NCI-H187 treated with DMSO at 0.1 percent for 48 hours (cell line): ENCODE measurements around the gene NCLN.
"Not testable (repeated sequence)": the region's sequence is repeated elsewhere in the genome, so short reads cannot be mapped to it uniquely, and the experiment has no call there.

Source experiments
- DNase-seq: peaks from one replicate; lab custom pipeline; 2025; lab: John Stamatoyannopoulos, UW

The NCLN gene

DNA sequence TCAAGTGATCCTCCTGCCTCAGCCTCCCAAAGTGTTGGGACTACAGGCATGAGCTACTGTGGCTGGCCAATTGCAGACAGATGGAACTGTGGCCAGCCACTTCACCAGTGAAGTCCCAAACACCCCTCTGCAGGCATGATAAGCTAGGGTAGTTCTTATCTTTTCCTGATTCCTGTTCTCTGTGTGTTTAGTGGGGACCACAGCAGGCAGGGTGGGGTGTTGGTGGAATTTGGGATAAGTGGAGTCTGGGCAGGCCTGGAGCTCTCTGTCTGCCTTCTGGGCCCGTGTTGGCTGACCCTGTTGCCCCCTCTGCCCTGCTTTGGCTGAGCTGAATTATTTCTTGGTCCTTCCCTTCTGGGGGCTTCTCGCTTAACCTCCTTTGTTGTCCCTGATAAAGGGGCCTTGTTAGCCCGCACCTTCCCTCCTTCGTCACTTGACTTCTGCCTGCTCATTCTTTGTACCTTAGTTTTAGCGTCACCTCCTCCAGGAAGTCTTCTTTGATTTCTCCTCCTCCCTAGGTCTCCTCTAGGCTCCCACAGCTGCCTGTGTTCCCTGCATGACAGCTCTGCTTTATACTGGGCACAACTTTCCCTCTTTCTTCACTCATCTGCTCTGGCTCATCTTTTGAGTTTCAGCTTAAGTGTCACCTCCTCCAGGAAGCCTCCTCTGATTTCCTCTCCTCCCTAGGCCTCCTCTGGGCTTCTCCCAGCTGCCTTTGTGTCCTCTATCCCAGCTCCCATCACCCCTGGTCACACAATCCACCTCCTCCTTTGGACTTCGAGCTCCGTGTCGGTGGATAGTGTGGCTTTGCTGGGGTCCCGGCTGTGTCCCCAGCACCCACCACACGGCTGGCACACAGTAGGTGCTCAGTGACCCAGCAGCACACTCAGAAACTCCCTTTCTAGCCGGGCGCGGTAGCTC is 1.7 kb upstream of the NCLN start:
- DNase-seq: no peak

DNA sequence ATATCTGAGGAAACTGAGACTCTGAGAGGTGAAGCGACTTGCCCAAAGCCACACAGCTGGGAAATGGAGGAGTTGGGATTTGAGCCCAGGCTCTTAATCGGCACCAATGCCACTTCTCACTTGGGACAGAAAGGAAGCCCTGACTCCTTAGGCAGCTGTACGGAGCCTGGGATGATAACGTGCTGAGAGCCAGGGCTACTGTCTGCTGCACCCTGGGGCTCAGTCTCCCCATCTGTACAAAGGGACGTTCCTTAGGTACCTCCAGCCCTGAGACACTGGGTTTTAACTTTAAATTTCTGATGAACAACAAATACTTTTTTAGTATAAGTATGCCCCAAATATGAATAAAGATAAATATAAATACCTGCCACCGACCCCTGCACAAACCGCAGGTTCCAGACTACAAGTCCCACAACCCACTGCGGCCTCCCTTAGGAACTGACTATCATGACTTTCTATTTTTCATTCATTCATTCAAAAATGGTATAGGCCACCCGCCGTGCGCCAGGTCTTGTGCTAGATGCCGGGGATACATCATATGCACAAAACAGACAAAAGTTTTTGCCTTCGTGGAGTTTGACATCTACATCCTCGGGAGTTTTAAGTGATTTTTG is 776 bp upstream of the NCLN start:
- peak; percentile 84 for DNase-seq

DNA sequence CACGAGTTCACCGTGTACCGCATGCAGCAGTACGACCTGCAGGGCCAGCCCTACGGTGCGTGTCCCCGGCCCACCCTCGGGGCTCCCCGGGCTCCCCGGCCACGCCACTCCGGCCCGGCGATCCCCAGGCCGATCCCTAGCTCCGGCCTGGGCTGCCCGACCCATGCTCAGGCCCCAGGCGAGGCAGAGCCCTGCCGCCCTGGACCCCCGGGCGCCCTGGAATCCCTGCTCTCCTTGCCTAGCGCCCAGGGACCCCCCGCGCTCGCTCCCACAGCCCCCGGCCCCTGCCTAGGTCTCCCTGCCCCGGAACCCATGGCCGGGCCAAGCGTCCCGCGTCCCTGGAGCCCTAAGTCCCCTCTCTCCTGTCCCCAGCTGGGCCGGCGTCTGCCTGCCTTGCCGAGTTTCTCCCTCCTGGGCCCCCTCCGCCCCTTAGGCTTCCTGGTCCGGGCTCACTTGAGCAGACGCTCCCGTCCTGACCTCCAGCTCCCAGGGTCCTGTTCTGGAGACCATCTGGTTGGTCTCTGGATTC is 494 bp downstream of the NCLN start:
- no peak for DNase-seq

DNA sequence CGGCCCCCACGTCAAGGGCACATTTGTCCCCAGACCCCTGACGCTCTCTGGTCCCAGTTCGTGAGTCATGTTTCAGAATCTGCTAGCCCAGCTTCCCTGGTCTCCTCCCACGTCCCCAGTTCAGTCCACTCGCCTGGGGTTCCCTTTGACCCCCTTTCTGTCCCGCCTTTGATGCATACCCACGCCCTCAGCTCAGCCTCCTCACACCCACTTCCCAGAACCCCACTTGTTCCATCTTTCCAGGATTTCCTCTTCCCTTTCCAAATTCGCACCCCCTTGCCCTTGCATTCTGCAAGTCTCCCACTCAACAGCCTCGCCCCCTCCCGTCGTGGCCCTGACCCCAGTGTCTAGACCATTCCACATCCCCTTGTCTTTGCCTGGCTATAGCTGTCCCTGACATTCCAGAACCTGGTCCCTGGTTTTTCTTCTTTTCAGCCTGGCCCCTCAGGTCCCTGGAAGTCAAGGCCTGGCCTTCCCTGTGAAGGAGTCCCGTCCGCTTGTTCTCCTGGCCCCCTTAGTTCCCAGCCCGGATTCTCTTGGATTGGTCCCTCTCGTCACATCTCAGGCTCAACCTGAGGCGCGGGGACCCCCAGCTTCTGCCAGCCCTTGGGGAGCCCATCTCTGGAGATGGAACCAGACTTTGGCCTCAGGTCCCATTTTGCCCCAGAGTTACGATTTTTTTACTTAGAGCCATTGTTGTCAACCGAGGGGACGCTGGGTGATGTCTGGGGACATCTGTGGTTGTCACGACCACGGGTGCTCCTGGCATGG is 1.3 kb downstream of the NCLN start:
- DNase-seq: no peak

DNA sequence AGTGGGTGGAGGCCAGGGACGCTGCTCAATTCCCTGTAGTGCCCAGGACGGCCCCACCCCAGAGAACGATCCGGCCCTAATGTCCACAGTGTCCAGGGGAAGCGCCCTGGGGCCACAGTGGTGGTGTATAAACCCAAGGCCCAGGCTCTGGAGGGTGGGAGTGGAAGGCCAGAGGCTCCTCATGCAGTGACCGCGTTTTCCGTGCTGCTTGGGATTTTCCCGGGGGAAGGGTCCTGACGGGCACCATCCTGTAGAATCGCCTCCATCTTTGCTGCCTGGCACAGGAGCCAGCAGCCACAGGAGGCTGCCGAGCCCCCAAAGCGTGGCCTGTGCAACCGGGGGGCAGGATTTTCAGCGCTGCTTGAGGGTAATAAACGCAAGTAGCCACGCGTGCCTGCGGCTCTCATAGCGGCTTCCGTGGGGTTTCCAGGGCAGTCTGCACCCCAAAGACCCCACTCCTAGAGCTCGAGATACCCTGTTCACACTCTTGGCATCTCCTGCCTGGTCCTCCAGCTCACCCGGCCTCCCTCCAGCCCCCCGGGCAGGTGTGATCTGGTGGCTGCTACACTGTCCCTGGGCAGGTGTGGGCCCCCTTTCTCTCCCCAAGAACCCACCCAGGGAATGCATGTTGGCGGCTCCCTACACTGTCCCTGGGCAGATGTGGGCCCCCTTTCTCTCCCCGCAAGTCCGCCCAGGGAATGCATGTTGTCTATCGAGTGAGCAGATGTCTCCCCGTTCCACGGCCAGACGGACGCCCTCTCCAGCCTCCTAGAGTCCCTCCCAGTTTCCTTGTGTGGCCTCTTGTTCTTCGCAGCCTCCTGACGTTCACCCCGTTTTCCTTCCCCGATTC is 2.2 kb downstream of the NCLN start:
- no peak for DNase-seq

DNA sequence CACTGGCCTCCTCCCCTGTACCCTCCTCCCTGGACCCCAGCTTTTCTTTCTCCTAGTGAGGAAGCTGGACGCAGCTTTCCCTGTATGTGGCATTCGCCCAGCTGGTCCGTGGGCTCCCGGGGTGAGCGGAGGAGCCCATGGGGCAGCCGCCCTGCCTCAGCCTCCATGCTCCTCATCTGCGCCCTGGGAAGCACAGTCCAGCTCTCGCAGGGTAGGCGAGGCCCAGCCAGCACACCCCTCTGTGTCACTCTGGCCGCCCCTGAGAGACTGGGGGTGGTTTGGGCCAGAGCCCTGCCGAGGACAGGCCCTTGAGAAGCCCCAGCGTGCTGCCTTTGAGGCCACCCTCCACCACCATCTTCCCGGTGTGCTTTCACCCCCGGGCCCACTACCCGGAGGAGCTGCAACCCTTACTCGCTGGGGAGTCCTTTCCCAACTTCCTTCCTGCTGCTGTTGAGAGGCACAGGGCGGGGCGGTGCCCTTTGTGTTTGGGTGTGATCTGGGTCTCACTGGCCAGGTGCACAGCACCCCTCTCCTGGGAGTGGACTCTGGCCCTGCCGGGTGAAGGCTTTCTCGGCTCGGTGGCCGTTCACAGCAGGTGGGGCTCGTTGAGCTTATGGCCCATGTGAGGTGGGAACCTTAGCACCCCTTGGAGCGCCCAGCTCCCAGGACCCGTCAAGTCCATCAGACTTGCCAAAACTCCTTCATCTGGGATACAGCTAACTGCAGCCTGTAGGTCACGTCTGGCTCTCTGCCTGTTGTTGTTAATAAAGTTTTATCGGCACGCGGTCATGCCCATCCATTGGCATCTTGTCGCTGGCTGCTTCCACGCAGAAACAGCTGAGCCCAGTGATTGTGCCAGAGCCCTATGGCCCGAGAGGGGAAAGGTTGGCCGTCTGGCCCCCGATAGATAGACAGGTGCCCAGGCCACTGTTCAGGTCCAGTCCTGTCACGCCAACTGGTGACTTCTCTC is 3.2 kb downstream of the NCLN start:
- DNase-seq: no peak

DNA sequence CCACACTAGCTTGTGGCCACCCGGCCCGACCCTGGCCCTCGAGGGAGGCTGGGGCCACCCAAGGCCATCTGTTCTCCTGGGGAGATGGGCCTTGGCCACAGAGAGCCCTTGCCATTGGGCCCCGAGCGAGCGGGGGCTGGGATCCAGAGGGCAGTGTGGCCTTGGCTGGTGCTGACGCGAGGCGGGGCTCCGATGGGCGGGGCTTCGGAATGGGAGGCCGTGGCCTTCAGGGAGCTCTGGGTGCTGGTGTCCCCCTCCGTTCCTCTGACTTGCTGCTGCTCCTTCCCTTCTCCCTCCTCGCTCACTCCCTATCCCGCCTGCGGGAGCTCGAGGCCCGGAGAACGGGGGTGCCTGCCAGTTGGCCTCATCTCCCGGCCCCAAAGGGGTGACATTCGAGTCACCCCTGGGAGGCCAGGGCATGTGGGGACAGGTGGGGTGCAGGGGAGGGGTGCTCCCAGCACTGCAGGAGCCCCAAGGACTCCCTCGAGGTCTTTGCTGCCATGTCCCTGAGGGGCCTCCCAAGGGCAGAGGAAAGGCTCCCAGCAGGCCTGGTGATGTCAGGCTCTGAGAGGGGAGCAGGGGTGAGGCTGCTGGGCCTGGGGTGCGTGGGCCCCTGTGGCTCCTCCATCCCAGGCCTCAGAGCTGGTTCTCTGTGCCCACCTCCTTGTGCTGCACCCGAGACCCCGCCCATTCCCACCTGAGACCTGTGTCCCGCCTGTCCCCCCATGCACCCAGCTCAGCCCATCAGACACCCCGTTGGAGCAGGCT is 4.2 kb downstream of the NCLN start:
- DNase-seq: no peak

DNA sequence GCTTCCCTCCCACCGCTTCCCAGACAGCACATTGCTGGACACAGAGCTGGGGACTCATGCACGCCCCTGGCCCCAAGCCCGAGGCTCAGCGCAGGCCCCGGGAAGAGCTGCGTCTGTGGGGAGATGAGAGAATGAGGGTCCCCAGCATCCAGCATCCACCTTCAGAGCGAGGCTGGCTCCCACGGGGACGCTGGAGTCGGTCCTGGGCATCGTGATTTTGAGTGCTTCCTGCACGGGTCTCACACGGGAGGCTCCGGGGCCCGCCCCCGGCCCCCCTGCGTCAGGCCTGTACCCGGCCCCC is 4.7 kb downstream of the NCLN start:
- DNase-seq: no peak

DNA sequence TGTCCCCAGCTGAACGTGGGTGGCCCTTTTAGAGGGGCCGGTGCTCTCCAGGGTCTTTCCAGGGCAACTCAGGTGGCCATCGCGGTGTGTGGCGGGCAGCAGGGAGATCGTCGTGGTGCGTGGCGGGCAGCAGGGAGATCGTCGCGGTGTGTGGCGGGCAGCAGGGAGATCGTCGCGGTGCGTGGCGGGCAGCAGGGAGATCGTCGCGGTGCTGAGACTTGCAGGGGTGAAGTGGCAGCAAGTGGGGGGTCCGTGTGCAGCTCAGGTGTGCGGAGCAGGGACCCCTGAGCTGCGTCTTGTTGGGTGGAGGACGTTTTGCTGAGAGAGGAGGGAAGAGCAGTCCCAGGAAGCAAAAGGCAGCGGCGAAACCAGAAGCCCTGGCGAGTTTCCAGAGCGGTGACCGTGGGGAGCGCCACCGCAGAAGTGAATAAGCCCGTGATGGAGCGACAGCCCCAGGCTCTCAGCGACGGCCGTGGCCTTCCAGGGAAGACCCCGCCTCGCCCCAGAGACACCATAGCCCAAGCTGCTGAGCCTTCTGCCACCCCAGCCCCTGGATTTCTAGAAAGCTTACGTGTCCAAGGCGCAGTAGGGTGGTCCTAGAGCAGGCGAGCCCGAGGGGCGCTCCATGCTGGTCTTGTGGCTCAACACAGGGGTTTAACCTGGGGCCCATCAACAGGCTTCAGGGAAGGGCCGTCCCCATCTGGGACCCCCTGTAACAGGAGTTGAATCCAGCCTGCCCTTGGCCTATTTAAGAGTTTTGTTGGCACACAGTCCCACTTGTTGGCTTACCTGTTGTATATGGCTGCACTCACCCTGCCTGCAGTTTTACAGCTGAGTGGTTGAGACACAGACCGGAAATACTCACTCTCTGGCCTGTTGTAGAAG is 5.4 kb downstream of the NCLN start:
- no peak for DNase-seq

DNA sequence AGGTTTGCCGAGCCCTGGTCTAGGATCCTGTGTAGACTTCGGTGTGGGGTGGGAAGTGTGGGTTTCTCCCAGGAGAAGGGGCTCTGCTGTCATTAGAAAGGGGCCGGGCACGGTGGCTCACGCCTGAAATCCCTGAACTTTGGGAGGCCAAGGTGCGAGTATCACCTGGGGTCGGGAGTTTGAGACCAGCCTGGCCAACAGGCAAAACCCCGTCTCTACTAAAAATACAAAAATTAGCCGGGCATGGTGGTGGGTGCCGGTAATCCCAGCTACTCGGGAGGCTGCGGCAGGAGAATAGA is 6.0 kb downstream of the NCLN start:
- not testable (repeated sequence) for DNase-seq

DNA sequence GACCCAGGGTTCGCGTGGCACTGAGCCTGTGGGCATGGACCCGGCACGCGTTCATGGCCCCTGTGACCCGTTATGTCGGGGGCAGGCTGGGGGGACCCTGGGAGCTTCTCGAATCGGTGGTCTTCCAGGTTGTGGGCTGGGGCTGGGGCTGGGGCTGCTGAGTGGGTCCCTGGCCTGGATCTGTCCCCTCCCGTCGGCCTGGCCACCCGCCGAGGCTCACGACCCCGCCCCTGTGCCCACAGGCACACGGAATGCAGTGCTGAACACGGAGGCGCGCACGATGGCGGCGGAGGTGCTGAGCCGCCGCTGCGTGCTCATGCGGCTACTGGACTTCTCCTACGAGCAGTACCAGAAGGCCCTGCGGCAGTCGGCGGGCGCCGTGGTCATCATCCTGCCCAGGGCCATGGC is 6.5 kb downstream of the NCLN start:
- no peak for DNase-seq

DNA sequence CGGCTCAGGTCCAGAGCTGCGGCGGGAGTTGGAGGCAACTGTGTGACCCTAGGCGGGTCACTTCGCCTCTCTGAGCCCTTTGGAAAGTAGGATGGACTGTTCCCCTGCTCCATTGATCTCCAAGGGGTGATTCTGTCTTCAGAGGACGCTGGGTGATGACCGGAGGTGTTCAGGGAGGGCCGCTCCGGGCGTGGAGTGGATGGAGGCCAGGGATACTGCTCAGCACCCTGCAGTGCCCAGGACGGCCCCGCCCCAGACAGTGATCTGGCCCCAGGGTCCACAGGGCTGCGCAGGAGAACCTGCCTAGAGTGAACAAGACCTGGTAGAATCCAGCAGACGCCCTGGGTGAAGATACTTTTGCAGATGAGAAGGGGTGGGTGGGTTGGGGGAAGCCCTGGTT is 7.0 kb downstream of the NCLN start:
- no peak for DNase-seq

DNA sequence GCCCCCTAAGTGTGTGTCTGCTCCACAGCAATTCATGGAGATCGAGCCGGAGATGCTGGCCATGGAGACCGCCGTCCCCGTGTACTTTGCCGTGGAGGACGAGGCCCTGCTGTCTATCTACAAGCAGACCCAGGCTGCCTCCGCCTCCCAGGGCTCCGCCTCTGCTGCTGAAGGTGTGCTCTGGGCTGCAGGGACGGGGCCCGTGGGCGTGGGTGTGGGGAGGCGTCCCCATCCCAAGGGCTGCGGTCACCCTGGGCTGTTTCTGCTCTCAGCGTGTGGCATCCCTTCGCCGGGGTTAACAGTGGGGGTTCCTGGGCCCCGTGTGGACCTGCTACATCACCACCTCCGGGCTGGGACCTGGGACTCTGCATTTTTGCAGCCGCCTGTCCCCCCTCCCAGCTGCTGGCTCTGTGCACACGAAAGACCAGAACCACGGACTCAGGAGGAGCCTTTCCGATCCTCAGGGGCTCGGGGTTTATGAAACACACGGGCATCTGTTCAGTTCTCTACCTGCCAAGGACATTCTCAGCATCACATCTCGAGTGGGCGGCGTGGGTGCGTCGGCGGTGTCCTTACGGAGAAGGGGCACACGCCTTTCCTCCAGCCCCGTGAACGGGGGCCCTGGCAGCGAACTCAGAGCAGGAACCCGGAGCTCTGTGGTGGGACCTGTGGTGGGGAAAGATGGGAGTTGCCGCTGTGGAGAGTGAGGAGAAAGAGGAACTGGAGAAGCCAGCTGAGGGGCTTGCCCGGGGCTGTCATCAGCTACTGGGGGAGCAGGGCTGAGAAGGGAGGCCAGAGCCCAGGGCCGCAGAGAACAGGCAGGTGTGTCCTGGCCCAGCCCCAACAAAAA is 7.8 kb downstream of the NCLN start:
- no peak for DNase-seq

DNA sequence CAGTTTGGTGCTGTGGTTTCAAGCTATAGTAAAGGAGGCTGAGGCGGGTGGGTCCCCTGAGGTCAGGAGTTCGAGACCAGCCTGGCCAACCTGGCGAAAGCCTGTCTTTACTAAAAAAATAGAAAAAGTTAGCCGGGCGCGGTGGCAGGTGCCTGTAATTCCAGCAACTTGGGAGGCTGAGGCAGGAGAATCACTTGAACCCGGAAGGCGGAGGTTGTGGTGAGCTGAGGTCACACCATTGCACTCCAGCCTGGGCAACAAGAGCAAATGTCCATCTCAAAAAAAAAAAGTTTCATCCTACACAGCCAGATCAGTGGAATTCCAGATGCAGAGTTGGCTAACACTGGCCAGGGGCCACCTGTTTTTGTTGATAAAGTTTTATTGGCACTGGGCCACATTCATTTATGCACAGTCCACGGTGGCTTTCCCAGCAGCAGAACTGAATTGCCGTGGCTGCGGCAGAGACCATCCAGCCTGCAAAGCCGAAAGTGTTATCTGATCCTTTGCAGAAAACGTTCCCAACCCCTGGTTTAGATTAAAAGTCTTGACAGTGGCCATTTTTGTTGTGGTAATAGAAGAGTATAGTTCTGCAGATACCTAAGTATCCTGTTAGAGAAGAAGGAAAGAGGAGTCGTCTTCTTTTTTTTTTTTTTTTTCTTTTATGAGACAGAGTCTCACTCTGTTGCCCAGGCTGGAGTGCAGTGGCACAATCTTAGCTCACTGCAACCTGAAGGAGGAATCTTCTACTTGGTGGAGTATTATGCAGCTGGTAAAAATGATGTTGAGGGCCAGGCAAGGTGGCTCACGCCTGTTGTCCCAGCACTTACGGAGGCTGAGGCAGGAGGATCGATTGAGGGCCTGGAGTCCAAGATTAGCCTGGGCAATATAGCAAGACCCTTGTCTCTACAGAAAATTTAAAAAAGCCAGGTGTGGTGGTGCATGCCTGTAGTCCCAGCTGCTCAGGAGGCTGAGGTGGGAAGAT is 8.7 kb downstream of the NCLN start:
- DNase-seq: no peak

DNA sequence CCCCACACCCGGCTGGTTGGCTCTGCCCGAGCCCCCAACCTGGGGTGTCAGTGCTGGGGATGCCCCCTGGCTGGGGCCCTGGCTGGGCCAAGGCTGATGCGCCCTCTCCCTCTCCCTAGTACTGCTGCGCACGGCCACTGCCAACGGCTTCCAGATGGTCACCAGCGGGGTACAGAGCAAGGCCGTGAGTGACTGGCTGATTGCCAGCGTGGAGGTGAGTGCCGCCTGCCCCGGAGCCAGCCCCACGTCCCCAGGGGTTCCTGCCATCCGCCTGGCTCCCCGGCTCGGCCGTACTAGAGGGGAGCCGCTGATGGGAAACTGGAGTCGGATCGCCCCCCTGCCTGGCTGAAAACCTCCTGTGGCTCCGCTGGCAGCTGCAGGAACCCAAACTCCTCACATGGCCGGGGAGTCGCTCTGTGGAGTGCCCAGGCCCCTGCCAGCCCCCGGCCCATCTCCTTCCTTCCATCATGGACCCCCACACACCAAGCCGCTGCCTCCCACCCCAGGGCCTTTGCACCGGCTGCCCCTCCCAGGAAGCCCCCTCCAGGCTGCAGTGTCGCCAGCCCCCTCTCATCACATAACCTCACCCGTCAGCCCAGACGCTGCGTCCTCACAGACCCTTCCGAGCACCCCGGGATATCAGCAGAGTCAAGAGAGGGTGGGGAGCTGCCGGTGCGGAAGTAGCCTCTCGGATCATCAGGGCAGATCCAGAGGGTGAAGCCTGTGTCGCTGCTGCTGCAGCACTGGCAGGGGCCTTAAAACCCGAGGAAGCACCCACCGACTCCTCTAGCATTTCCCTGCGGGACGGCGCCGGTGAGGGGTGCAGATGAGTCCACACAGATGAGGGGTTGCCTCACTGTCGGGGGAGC is 10.6 kb downstream of the NCLN start:
- DNase-seq: no peak

DNA sequence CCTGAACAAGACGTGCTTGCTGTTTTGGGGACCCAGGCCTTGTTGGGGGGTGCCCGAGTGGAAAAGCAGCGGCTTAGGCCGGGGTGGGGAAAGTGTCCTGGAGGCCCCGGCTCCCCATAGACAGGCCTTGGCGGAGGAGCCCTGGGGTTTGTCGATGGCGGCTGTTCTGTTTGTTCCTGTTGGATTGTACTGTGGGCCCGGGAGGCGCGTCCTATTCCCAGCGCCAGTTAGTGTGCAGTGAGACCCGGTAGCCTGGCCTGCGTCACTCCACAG is 11.1 kb downstream of the NCLN start:
- no peak for DNase-seq
